GM11168 (cell line): Measurements from ENCODE around the gene ANKRD12.

Source experiments
- in situ Hi-C: fragments of 300-500 bp; cut with MboI; formaldehyde crosslinking; loops from one replicate; pipeline ENCODE4 v1.12.0; 2022; ENCODE audit warnings: low sequenced_read_pairs; ENCODE audit not compliant: unreplicated experiment

Gene ANKRD12

DNA sequence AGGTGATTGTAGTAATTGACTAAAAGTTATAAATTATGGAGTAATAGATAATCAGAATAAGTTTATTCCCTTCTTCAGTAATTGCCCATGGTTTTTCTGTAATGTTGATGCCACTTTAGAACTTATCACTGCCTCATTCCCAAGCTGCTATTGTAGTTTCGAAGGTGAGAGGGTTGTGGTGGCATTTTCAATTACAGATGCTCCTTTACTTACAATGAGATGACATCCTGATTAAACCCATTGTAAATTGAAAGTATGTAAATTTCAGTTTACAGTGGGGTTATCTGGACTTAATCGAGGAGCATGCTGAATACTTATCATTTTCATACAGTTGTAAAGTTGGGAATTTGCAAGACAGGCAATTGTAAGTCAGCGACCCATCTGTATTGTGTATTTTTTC is 31.2 kb upstream of the ANKRD12 start:
- in situ Hi-C loops: no loop called here

- in situ Hi-C loops: no loop called here
These were observed 30.5 kb upstream of the ANKRD12 start for GRCh38 chr18:9106094-9106493.

DNA sequence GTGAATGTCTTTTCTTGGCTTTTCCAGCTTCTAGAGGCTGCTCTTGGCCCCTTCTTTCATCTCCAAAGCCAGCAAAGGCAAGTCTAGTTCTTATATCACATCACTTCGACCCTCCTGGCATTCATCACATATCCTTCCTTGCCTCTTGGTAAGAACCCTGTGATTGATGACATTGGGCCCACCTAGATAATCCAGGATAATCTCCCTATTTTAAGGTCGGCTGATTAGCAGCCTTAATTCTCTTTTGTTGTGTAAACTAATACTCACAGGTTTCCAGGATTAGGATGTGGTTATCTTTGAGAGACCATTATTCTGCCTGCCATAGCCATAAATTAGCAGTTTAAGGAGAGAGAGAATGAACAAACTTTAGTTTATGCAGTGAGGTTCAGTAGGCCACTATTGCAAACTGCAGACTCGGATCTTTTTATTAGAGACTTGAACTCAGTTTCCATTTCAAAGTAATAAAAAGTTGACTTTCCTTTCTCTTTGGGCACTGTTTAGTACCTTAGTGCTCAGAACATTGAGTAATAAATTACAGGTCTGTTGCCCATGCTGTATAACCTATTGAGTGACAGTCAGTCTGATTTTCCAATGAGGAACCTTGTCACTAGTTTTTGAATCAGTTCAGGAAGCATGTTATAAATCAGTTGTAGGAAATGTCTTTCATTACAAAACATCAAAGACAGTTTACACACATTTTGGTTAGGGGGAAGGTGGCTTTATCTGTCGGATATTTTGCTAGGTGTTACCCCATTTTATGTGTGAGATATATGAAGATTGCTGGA is 29.6 kb upstream of the ANKRD12 start:
- in situ Hi-C loops: no loop called here

DNA sequence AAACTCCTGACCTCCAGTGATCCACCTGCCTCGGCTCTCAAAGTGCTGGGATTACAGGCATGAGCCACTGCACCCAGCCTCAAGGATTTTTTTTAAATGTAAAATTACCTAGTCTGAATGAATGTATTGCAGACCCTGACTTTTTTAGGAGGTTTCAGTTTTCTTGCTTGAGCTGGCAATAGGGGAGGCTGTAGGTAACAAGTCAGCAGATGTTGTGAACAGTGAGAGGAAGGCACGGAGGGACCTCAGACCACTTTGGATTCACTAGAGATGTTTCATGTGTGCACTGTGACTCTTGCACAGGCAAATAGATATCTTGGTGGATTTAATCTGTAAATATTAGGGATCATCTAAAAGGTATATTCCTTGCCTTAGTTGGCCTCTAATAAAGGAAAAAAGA is 27.7 kb upstream of the ANKRD12 start:
- in situ Hi-C loops: no loop called here

DNA sequence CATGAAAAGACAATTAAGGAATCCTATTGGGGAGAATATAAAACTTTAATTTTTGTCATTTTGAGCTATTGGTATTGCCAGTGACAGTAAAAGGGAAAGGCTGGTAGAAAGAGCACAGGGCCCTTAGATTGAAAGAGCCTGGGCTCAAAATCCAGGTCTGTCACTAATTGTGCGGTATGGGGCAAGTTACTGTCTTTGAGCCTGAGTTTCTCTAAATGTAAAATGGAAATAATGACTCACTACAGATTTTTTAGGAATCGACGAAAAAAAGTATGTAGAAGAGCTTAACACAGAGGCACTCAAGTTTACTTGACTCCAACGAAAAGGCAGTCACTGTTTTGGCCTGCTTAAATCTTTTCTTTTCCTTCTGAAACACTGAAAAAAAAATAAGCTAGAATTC is 27.1 kb upstream of the ANKRD12 start:
- in situ Hi-C loops: no loop called here

GRCh38 chr18:9113468-9114149 is 23.0 kb upstream of the ANKRD12 start:
- in situ Hi-C loops: no loop called here

DNA sequence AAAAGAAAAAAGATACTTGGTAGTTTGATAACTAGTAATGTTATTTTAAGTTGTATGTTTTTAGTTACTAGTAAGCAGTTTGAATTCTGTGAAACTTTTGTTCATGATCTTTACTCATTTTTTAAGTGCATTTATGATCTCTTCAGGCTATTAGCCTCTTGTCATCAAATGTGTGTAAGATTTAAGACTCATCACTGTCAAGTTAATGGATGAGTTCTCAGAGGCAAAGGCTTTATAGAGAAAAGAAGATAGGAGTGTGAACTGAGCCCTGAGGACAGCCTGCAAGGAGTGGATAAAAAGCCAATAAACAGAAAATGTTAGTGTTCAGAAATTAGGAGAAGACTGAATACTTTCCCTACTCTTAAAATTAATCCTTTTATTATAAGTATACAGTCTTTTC is 20.6 kb upstream of the ANKRD12 start:
- in situ Hi-C loops: no loop called here

GRCh38 chr18:9117980-9118841 is 18.4 kb upstream of the ANKRD12 start:
- in situ Hi-C loops: no loop called here

GRCh38 chr18:9120796-9121195 is 15.8 kb upstream of the ANKRD12 start:
- in situ Hi-C loops: no loop called here

DNA sequence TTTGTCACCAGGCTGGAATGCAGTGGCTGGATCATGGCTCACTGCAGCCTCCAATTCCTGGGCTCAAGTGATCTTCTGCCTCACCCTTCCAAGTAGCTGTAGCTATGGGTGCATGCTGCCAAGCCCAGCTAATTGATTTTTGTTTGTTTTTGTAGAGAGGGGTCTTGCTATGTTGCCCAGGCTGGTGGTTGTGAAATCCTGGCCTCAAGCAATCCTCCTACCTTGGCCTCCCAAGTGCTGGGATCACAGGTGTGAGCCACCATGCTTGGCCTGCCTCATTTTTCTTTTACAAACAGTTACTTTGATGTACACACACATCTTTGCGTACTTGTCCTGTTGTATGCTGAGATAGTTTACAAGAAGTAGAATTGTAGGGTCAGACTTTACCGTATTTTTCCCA is 13.1 kb upstream of the ANKRD12 start:
- in situ Hi-C loops: no loop called here

DNA sequence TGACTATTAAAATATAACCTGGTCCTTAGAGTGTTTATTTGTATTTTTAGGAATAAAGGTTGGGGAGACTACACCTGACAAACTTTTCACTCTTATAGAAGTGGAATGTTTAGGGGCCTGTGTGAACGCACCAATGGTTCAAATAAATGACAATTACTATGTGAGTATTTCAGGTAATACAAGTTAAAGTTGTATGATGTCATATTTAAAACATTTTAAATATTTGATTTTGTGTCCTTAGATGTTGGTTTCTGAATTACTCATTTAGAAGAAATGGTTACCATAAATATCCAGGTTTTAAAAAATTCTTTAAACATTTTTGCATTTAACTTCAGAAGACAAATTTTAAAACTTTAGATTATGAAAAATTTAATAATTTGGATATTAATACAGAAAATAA is 11.8 kb upstream of the ANKRD12 start:
- in situ Hi-C loops: no loop called here

GRCh38 chr18:9126337-9126736 is 10.2 kb upstream of the ANKRD12 start:
- in situ Hi-C loops: no loop called here

- in situ Hi-C loops: no loop called here
These were observed 6.4 kb upstream of the ANKRD12 start for GRCh38 chr18:9130195-9130594.

- in situ Hi-C loops: no loop called here
These were observed 5.8 kb upstream of the ANKRD12 start for GRCh38 chr18:9130806-9131205.

DNA sequence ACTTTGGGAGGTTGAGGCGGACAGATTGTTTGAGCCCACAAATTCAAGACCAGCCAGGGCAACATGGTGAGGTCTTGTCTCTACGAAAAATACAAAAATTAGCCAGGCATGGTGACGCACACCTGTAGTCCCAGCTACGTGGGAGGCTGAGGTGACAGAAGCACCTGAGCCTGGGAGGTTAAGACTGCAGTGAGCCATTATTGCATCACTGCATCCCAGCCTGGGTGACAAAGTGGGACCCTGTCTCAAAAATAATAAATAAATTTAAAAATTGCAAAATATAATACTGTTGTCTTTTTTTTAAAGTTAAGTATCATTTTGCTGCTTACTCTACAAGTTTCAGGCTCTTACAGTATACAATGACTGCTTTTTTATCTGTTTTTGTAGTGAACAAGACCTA is 4.0 kb upstream of the ANKRD12 start:
- in situ Hi-C loops: no loop called here

- in situ Hi-C loops: no loop called here
These were observed 3.4 kb upstream of the ANKRD12 start for GRCh38 chr18:9133225-9133624.

GRCh38 chr18:9135081-9135911 is 1.3 kb upstream of the ANKRD12 start:
- in situ Hi-C loops: no loop called here

DNA sequence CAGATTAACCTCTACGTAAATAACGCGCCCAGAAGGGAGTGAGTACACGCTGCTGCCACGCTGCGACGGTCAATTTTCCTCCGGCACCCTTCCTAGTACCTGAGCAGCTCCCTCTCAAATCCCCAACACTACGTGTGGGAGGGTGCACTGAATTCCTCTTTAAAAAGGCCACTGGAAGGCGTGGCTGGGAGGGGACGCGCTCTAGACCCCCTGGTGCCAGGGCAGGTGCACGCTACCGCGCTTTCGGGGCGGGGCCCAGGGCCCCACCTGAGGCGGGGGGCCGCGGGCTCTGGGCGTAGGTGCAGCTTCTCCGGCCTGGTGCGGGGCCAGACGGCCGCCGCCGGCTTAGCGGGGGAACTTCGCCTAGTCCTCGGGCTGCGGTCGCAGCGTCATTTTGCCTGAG is 668 bp upstream of the ANKRD12 start:
- in situ Hi-C loops: no loop called here

DNA sequence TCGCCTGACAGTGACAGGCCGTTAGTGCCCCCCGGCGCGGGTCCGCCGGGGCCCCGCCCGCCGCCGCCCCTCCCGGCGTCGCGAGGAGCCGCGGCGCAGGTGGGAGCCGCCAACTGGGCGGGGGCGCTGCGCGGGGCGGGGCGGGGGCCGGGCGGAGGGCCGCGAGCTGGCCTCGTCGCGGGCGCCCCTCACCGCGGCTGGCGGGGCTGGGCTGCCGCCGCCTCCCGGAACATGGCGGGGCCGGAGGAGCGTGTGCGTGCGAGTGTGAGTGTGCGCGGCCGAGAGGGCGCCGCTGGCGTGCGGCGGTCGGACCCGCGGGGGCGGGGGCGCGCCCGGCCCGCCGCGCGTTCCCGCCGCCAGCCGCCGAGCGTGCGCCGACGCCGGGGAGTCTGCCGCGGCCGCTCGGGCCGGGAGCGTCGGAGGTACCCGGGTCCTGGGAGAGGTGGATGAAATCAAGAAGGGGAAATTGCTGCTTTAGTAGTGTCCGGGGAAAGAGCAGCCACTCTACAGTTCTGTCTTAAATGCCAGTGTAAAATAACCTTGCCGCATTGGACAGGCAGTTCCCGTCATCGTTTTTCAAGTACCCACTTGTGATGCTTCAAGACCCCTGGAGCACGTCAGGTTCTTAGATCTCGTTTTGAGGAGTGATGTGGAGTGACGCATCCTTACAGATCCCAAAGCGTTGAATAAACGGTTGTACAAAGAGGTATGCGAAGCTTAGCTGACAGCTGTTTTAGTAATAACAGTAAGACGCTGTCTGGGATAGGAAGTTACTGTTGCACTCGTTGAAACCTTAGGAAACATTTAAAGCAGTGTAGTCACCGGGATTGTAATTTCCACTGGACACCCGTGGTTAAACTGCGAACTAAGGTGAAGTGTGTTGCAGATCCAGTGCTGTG is 836 bp downstream of the ANKRD12 start:
- in situ Hi-C loops: no loop called here
